Testis (tissue), 2 donors: ENCODE measurements around the gene KRT23.

Experiments
- CTCF ChIP-seq, 3 experiments: fragments of 450-650 bp in 2 of 3; fragments of 200-600 bp in 1 of 3; sonication (generic) in 1 of 3; IDR thresholded peaks; one replicate each; pipeline ENCODE4 v1.5.1; 2016 to 2019; ENCODE audit warnings: antibody characterized with exemption in 3 of 3, mild to moderate bottlenecking in 2 of 3, moderate library complexity in 1 of 3
- POLR2A ChIP-seq: fragments of 450-650 bp; IDR thresholded peaks from one replicate; pipeline ENCODE4 v1.6.1; 2017; ENCODE audit warnings: antibody characterized with exemption, mild to moderate bottlenecking, moderate library complexity

GRCh38 chr17:40926341-40926740, 11.1 kb downstream of the KRT23 start:
- TF ChIP-seq POLR2A (no peak), CTCF (IDR thresholded peaks at IDR 0.05) (no peak)
